HG02798 (cell line): ENCODE measurements around the gene LEKR1.
"Not testable (repeated sequence)": the region's sequence is repeated elsewhere in the genome, so short reads cannot be mapped to it uniquely, and the experiment has no call there.

Experiments used
- ATAC-seq: cut with Tn5 transposase; IDR thresholded peaks from one replicate; pipeline ENCODE4 v1.9.1; 2021; ENCODE audit warnings: mild to moderate bottlenecking; ENCODE audit not compliant: unreplicated experiment, poor library complexity

The LEKR1 gene

DNA sequence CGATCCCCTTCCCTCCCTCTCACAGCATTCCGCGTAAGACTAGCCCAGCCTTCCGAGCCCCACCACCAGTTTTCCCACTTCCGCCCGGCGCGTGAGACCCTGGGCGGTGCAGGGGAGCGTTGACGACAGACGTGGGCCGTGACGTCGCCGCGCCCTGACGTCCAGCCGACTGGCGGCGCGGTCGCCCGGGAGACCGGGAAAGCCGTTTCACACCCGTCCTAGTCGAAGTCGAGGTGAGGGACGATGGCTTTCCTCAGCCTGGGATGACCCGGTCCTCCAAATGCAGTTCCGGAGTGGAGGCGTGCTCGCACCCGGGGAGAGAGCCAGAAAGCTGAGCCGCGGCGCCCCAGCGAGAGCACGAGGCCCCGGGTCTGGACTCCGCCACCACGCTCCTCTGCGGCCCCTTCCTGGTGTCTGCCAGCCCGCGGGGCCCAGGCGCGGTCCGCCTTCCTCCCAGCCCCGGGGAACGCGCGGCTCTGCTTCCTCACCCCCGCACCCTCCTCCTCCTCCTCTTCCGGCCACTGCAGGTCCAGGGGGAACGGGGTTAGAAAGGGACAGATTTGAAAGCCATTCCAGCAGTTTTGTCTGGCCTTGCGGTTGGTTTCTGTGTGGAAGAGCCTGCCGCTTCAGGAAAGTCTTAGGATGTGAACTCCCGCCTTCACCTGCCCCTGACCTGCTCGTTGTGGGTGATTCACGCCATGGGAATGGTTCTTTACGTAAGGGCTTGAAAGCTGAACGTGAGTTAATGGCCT is at the start of gene LEKR1:
Gene LEKR1 (plus strand): TSS at position 210 of the 752 bp plus-strand sequence. CDS start 2,977 bp downstream, outside the sequence.
- ATAC-seq: peak; percentile 95

DNA sequence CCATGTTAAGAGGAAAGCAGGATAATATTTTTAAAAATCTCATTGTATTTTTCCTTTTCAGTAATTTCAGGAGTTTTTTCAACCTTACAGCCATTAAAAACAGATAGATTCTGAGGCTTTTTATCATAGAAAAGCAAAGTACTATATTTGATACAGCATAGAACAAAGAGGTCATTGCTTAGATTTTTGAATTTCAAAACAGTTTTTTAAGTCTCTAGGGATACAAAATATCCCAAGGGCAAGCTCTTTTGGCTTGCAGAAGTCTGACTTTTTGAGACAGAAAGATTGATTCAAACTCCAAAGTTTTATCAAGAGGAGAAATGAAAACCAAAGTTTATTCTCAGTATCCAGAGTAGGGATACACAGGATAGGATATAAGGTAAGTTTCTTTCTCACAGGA is 49.3 kb upstream of the LEKR1 start:
- ATAC-seq: no peak

GRCh38 chr3:156781310-156782230 is 44.6 kb upstream of the LEKR1 start:
- no peak for ATAC-seq

- ATAC-seq: no peak
These were observed 43.8 kb upstream of the LEKR1 start for GRCh38 chr3:156782319-156782718.

DNA sequence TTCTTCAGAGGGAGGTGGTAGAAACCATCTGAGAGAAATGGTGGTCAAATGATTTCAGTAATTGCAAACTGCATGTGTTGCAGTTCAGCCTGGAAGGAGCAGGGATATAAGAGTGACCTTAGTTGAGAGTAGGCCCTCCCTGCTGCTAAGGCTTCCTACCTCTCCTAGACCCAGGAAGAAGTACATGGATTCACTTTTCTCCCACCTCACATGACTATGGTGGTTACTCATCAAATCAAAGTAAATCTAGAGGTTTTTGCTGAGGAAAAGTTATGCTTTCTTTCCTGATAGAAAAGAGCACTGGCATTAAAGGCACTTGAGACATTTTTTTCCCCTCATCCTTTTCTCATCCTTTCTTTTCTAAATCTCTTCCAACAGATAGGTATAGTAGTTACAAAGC is 43.2 kb upstream of the LEKR1 start:
- no peak for ATAC-seq

DNA sequence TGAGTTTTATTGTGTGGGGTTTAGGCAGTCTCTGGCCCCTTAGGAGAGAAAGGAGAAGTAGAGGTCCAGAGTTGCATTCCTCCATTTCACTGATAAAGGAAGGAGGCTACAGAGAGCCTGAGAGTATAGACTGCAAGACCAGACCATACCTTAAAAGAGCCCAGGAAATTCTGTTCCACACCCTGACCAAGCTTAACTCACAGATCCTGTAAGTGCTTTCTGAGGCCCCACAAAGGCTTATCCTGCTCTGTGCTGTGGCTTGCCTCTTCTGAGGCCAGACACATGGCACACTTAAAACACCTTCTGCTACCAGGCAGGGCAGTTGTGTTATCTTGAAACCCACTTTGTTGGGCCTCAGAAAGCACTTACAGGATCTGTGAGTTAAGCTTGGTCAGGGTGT is 39.2 kb upstream of the LEKR1 start:
- no peak for ATAC-seq

DNA sequence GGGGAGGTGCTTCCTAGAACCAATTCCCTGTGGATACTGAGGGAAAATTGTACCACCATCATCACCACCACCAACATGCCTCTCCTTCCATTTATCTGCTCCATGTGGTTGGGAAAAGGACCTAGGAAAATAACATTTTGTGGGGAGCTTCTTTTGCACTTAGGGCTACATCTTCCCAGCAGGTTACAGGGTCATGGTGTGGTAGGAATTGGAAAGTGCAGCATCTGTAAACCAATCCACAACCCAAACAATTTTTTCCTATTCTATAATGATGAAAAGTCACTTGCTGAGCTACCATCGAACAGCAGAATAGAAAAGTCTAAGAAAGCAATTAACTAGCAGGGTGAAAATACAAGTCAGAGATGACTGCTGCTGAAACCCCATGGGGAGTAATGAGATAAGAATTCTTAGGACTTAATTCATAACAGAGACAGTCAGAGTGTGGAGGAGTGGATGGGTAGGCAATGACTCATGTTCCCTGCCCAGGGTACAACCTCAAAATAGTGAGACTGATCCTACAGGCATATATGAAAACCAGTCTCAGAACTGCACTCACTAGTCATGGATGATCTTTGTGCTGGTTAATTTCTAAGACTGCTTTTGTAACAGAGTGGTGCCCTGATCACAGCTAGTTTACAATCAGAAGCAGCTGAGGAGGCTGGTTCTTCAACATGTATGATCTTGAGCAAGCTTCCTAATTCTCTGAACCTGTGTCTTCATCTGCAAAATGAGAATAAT is 38.1 kb upstream of the LEKR1 start:
- ATAC-seq: peak; percentile 83

DNA sequence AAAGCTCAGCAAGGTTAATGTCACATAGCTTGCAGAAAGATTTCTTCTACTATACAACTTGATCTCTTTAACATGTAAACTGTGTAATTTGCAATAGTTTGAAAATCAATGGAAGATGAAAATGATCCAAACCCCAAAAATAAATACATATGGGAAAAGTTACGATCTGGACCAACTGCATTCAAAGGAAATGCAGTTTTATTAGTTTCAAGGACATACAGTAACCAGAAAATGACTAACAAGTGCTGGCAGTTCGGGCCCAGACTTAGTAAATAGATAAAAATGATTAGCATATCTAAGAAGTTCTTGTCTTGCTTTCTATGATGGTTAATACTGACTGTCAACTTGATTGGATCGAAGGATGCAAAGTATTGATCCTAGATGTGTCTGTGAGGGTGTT is 37.3 kb upstream of the LEKR1 start:
- no peak for ATAC-seq

- ATAC-seq: no peak
These were observed 36.0 kb upstream of the LEKR1 start for GRCh38 chr3:156790156-156790555.

DNA sequence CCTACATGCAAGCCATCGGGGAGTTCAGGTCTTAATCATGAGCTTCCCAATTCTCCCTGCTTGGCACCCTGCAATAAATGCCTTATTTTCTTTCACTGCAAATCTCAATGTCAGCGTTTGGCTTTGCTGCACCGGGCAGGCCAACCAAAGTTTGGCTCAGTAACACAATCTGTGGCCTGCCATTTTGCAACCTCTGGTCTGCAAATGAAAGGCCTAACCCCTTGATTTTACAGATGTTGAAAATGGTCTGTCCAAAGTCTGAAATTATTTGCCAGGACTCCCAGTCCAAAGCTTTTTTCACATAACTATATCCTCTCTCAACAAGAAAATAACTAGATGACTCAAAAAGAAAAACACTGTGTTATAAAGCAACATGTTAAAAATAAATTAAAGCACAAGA is 34.0 kb upstream of the LEKR1 start:
- no peak for ATAC-seq

DNA sequence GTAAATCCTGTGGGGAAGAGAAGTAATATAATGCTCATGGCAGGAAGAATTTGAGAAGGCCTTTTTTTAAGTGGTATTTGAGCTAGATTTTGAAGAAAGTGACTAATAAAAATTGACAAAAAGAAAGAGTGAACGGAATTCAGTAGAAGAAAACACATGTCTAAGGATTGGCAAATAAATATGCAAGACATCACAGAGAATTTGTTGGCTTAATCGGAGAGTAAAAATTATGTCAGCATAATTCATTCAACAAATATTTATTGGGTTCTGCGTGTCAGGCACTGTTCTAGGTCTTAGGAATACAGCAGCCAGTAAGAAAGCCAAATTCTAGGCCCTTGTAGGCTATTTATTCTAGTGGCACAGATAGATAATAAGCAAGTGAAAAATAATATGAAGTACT is 33.6 kb upstream of the LEKR1 start:
- ATAC-seq: no peak

DNA sequence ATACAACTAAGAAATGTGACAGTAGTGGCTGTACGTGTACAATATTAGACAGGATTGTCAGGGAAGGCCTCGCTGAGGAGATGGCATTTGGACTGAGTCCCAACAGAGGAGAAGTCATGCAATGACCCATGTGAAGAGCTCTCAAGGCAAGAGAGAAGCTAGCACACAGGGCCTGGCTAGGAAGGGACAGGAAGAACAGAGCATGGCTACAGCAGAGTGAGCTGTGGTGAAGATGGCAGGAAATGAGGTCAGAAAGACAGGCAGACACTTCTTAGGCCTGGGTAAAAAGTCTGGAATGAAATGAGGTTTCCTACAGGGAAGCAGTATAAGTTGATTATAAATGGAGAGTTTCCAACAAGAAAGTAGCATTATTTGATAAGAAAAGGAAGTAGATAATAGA is 33.2 kb upstream of the LEKR1 start:
- ATAC-seq: no peak

- ATAC-seq: no peak
These were observed 32.8 kb upstream of the LEKR1 start for GRCh38 chr3:156793400-156793799.

DNA sequence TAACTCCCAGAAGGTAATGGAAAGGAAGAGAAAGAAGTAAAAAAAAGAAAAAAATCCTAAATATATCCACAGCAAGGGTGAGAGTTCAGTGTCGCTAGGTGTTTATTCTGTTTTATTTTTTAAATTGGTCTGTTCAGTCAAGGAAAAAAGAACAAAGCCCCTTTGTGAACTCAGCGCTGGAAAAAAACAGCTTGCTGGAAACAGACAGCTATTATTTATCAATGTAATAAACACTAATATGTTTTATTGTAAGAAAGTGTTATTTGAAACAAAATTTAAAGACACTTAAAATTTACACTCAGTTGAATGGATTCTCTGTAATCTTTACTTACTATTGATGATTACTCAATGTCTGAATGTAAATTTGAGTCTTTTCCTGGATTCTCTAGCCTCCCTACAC is 32.3 kb upstream of the LEKR1 start:
- ATAC-seq: no peak

- no peak for ATAC-seq
These were observed 30.2 kb upstream of the LEKR1 start for GRCh38 chr3:156795890-156796481.

DNA sequence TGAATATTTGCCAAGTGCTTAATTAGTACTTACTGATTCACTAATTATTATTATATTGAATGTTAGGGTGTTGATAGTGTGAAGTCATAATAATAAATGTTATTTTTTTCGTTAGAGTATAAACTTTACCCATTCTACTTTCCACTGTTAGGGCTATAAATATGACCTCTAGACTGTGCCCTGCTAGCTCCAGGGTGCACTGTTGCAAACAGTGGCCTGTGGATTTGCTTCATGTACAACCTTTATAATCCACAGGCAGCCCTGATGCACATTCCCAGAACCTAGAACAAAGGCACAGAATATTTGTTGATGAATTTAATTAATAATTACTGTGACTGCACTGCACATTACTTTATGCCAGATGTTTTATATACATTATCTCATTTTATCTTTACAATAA is 28.8 kb upstream of the LEKR1 start:
- ATAC-seq: no peak

DNA sequence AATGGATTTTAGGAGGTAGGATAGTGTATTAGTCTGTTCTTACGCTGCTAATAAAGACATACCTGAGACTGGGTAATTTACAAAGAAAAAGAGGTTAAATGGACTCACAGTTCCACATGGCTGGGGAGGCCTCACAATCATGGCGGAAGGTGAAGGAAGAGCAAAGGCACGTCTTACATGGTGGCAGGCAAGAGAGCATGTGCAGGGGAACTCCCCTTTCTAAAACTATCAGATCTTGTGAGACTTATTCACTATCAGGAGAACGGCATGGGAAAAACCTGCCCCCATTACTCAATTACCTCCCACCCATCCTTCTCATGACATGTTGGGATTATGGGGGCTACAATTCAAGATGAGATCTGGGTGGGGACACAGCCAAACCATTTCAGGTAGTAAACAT is 25.9 kb upstream of the LEKR1 start:
- ATAC-seq: not testable (repeated sequence)

GRCh38 chr3:156801746-156802145 is 24.4 kb upstream of the LEKR1 start:
- no peak for ATAC-seq

- no peak for ATAC-seq
These were observed 23.1 kb upstream of the LEKR1 start for GRCh38 chr3:156802821-156803606.
